Muscle layer of colon (tissue), 2 donors: ENCODE results near the gene TC2N.

Experiments used
- H3K27ac ChIP-seq: one replicate; pipeline ENCODE4 v1.7.0; 2013; ENCODE audit warnings: low read depth, mild to moderate bottlenecking, low read length, moderate library complexity
- H3K27me3 ChIP-seq, 2 donors: one replicate each; pipeline ENCODE4 v1.7.0; 2013; ENCODE audit warnings: low read length in 2 of 2, mild to moderate bottlenecking in 2 of 2; ENCODE audit not compliant: insufficient read depth in 2 of 2, control insufficient read depth in 1 of 2
- H3K36me3 ChIP-seq: one replicate; pipeline ENCODE4 v1.7.0; 2013; ENCODE audit warnings: mild to moderate bottlenecking, low read length; ENCODE audit not compliant: insufficient read depth
- H3K4me1 ChIP-seq: one replicate; pipeline ENCODE4 v1.7.0; 2013; ENCODE audit warnings: mild to moderate bottlenecking, low read length; ENCODE audit not compliant: insufficient read depth
- H3K4me3 ChIP-seq, 2 donors: one replicate each; pipeline ENCODE4 v1.7.0; 2013; ENCODE audit warnings: low read length in 2 of 2, low read depth in 1 of 2, mild to moderate bottlenecking in 1 of 2, moderate library complexity in 1 of 2
- H3K9ac ChIP-seq: one replicate; pipeline ENCODE4 v1.7.0; 2013; ENCODE audit warnings: low read length
- H3K9me3 ChIP-seq: one replicate; pipeline ENCODE4 v1.7.0; 2013; ENCODE audit warnings: mild to moderate bottlenecking, low read length
- donor health status: abdominal sarcoma.
- donor health status: Adenocarcinoma of cecum.

TC2N gene

DNA sequence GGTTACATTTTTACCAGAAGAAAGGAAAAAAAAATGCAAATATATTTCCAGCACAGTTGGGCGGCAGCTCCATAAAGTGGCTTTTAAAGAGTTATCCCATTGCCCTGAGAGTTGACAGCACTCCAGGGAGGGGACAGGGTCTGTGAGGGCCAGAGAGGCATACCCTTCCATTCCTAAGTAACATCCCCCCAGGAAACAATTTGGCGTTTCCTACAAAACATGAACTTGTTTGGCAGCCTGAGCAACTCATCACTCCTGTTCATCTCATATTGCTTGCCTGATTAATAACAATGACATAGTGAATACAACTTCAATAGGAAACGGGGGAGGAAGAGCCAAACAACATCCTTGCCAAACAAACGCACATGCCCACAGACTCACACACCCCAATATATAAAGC, 23.3 kb downstream of the TC2N start:
- no peaks in the 10 kb centered on the region for H3K36me3 ChIP-seq
- no peaks in the 10 kb centered on the region for H3K9me3 ChIP-seq
- no peak overlapping the region for H3K27ac ChIP-seq
- no peak overlapping the region for H3K4me3 ChIP-seq
- H3K27me3 ChIP-seq, result no peaks in the 10 kb centered on the region
- no peak overlapping the region for H3K9ac ChIP-seq
- no peaks in the 10 kb centered on the region for H3K4me1 ChIP-seq

DNA sequence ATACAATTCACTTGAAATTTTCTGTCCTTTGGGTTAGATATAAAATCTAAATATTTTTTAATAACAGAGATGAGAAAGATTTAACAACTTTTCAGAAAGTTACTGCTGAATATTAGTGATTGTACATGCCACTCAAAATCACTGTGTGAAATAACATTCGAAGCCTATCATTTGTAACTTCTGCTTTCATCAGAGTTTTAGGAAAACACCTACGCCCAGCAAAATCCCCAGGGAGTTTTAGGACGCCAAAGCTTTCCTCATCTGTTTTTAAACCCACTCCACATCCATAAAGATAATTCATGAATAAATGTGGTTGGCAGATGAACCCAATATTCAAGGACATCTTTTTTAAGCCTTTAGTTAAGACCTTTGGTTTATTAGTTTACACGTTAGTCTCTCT, 23.9 kb downstream of the TC2N start:
- H3K4me3 ChIP-seq, result no peak overlapping the region
- H3K27ac ChIP-seq, result no peak overlapping the region
- H3K9ac ChIP-seq, result no peak overlapping the region
- H3K36me3 ChIP-seq, result no peaks in the 10 kb centered on the region
- no peaks in the 10 kb centered on the region for H3K4me1 ChIP-seq
- H3K27me3 ChIP-seq, result no peaks in the 10 kb centered on the region
- H3K9me3 ChIP-seq, result no peaks in the 10 kb centered on the region

GRCh38 chr14:91841065-91841464, 26.3 kb downstream of the TC2N start:
- Histone ChIP-seq H3K27ac (no peak overlapping the region), H3K9ac (no peak overlapping the region), H3K9me3 (no peaks in the 10 kb centered on the region), H3K36me3 (no peaks in the 10 kb centered on the region), H3K27me3 (peaks cover 0 to 23% of the 10 kb centered on the region in 2 donors), H3K4me1 (peaks cover 4% of the 10 kb centered on the region), H3K4me3 (no peak overlapping the region)

- H3K4me3 ChIP-seq, result no peak overlapping the region
Measured at GRCh38 chr14:91839749-91840148, 27.6 kb downstream of the TC2N start.

GRCh38 chr14:91837076-91837475, 30.3 kb downstream of the TC2N start:
- Histone ChIP-seq H3K9me3 (no peaks in the 10 kb centered on the region), H3K36me3 (no peaks in the 10 kb centered on the region), H3K27me3 (peaks cover 0 to 30% of the 10 kb centered on the region in 2 donors), H3K4me1 (peaks cover 4% of the 10 kb centered on the region), H3K9ac (no peak overlapping the region), H3K27ac (no peak overlapping the region), H3K4me3 (peak overlapping the region; percentile 33 to 51)

More at GRCh38 chr14:91839749-91840148, 27.6 kb downstream of the TC2N start:
- H3K36me3 ChIP-seq, result no peaks in the 10 kb centered on the region
- H3K27ac ChIP-seq, result no peak overlapping the region
- no peak overlapping the region for H3K9ac ChIP-seq
- H3K4me1 ChIP-seq, result peaks cover 4% of the 10 kb centered on the region
- H3K9me3 ChIP-seq, result no peaks in the 10 kb centered on the region
- H3K27me3 ChIP-seq, result peaks cover 0 to 30% of the 10 kb centered on the region in 2 donors

- Histone ChIP-seq H3K4me3 (peak overlapping the region; percentile 33 to 51), H3K27ac (no peak overlapping the region), H3K4me1 (peaks cover 4% of the 10 kb centered on the region), H3K27me3 (peaks cover 0 to 30% of the 10 kb centered on the region in 2 donors), H3K9me3 (no peaks in the 10 kb centered on the region), H3K36me3 (no peaks in the 10 kb centered on the region), H3K9ac (no peak overlapping the region)
Measured at GRCh38 chr14:91835920-91836843, 31.2 kb downstream of the TC2N start.

DNA sequence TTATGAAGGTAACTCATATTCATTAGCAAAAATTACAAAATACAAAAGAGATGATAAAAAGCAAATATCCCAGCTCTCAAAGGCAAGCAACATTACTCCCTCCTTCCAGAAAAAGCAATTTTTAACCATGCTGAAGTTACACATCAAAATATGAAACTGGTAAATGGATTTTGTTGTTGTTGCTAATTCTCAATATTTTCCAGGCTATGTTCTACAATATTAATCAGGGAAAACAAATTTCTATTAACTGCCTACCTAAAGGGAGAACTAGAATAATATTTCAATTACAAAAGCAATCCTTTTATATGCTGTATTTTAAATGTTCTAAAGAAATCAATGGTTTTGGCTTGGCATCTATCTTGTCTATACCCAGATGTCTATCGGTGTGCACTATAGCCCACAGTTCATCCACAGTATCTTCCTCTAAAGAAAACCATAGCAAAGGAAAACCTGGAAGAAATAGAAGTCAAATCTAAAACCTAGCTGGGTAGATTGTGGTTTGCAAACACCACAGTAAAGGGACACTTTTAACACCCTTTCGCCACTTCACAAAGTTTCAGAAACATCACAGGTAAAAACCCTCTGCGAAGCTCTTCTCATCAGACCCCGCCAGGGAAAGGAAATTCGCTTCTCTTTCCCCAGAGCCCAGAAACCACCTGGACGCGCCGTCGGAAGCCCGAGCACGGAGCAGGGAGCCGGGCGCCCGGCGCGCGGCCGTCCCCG, 32.0 kb downstream of the TC2N start:
- Histone ChIP-seq H3K9ac (no peak overlapping the region), H3K27ac (no peak overlapping the region)

DNA sequence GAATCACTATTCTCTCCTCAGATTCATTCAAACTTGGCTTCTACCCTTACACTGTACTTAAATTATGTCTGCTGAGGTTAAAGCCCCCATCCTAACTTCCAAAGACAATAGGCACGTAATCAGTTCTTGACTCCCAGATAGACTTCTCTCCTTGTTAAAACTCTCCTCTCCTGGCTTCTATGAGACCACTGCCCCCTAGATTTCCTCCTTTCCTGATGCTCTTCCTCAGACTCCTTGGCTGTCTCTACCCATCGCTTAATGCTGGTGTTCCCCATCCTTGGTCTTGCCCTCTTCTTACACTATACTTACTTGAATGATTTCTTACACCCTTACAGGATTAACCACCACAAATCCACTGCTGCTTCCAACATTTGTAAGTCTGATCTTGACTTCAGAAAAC, 32.8 kb downstream of the TC2N start:
- peaks cover 4% of the 10 kb centered on the region for H3K4me1 ChIP-seq
- H3K27me3 ChIP-seq, result peaks cover 0 to 30% of the 10 kb centered on the region in 2 donors
- no peak overlapping the region for H3K4me3 ChIP-seq
- H3K36me3 ChIP-seq, result no peaks in the 10 kb centered on the region
- no peak overlapping the region for H3K27ac ChIP-seq
- no peaks in the 10 kb centered on the region for H3K9me3 ChIP-seq
- H3K9ac ChIP-seq, result no peak overlapping the region

More for the DNA sequence above, 32.0 kb downstream of the TC2N start:
- Histone ChIP-seq H3K9me3 (no peaks in the 10 kb centered on the region), H3K36me3 (no peaks in the 10 kb centered on the region), H3K27me3 (peaks cover 0 to 30% of the 10 kb centered on the region in 2 donors), H3K4me3 (peak overlapping the region in 1 of 2 donors; percentile 21), H3K4me1 (peaks cover 4% of the 10 kb centered on the region)

GRCh38 chr14:91831337-91831736, 36.0 kb downstream of the TC2N start:
- no peak overlapping the region for H3K27ac ChIP-seq
- H3K36me3 ChIP-seq, result no peaks in the 10 kb centered on the region
- no peaks in the 10 kb centered on the region for H3K4me1 ChIP-seq
- H3K9ac ChIP-seq, result no peak overlapping the region
- H3K27me3 ChIP-seq, result peaks cover 0 to 10% of the 10 kb centered on the region in 2 donors
- no peak overlapping the region for H3K4me3 ChIP-seq
- H3K9me3 ChIP-seq, result no peaks in the 10 kb centered on the region

GRCh38 chr14:91830777-91831176, 36.6 kb downstream of the TC2N start:
- no peak overlapping the region for H3K4me3 ChIP-seq
- no peak overlapping the region for H3K9ac ChIP-seq
- H3K36me3 ChIP-seq, result no peaks in the 10 kb centered on the region
- peaks cover 0 to 4% of the 10 kb centered on the region in 2 donors for H3K27me3 ChIP-seq
- H3K9me3 ChIP-seq, result no peaks in the 10 kb centered on the region
- H3K4me1 ChIP-seq, result no peaks in the 10 kb centered on the region
- H3K27ac ChIP-seq, result no peak overlapping the region

DNA sequence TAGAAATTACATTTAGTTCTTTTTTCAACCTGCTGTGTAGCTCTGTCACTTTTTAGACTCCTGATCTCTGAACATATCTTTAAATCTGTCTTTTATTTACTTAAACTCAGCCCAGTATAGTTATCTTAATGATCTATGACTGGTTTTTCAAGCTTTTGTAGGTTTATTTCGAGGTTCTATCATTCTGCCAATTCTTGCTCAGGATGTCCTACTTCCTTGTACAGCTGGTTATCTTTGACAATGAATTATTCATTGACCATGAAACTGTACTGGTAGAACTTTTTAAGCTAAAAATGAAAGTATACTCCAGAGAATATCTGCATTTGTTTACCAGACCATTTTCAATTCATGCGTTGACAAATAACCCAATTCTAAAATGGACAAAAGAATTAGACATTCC, 37.8 kb downstream of the TC2N start:
- no peak overlapping the region for H3K4me3 ChIP-seq
- H3K27ac ChIP-seq, result no peak overlapping the region
- no peak overlapping the region for H3K9ac ChIP-seq
- no peaks in the 10 kb centered on the region for H3K36me3 ChIP-seq
- no peaks in the 10 kb centered on the region for H3K27me3 ChIP-seq
- H3K4me1 ChIP-seq, result no peaks in the 10 kb centered on the region
- no peaks in the 10 kb centered on the region for H3K9me3 ChIP-seq
